Measurements from ENCODE around the gene TMEM156.

The TMEM156 gene

GRCh38 chr4:39051492-39051891 is 19.3 kb upstream of the TMEM156 start:
- no peak overlapping the region for H3K27ac ChIP-seq (ENCODE audit: extremely low read depth, low read depth, low read length)
- no peaks in the 10 kb centered on the region for H3K36me3 ChIP-seq (ENCODE audit: control insufficient read depth in 2 of 2, insufficient read depth in 1 of 2, low read length in 2 of 2)
- 0 out of 2 replicates have a peak, but pooled peaks have one; percentile 14 for TF ChIP-seq ZNF335 (tag by site-specific recombination; conservative IDR thresholded peaks at IDR 0.05)
- TF ChIP-seq ZNF341 (tag by site-specific recombination; IDR thresholded peaks at IDR 0.05; ENCODE audit: low read depth) = no peak
- no peak for TF ChIP-seq CTCF (tag by site-specific recombination; IDR thresholded peaks at IDR 0.05)
- TF ChIP-seq ZNF366 (tag by site-specific recombination; conservative IDR thresholded peaks at IDR 0.05) = no peak
- TF ChIP-seq BCL6B (tag by site-specific recombination; IDR thresholded peaks at IDR 0.05) = no peak
- peak; percentile 60 for TF ChIP-seq ZIC2 (tag by site-specific recombination; IDR thresholded peaks at IDR 0.05)
- TF ChIP-seq HOXC10 (CRISPR knock-in tag; IDR thresholded peaks at IDR 0.05) = no peak
- TF ChIP-seq SETDB1 (IDR thresholded peaks at IDR 0.05; ENCODE audit: insufficient read length, low read length) = no peak
- H3K9me3 ChIP-seq (ENCODE audit: control insufficient read depth, insufficient read depth, low read depth, low read length) = no peaks in the 10 kb centered on the region
- CTCF ChIA-PET = interaction anchor here (0.7 to 1.8 kb wide), 3 partner anchors 10 to 1083 kb away, joined by 3 to 7 read pairs (median 4); no protein-coding TSS in a partner anchor
- no peaks in the 10 kb centered on the region for H3K4me1 ChIP-seq (ENCODE audit: control insufficient read depth, insufficient read depth, low read length)
- POLR2A ChIA-PET = interaction anchor here (0.5 kb wide), 1 partner anchor 461 kb away, joined by 3 read pairs; no protein-coding TSS in a partner anchor
- no peak overlapping the region for H3K4me3 ChIP-seq (ENCODE audit: low read depth, low read length)

- H3K27ac ChIP-seq (ENCODE audit: extremely low read depth, low read depth, low read length) = no peak overlapping the region
- CTCF ChIA-PET = interaction anchor here (0.6 to 1.8 kb wide), 2 partner anchors 11 to 291 kb away, joined by 3 to 4 read pairs; no protein-coding TSS in a partner anchor
- no peak overlapping the region for H3K4me3 ChIP-seq (ENCODE audit: low read depth, low read length)
- no peaks in the 10 kb centered on the region for H3K36me3 ChIP-seq (ENCODE audit: control insufficient read depth in 2 of 2, insufficient read depth in 1 of 2, low read length in 2 of 2)
- POLR2A ChIA-PET = no interaction called here
- no peaks in the 10 kb centered on the region for H3K4me1 ChIP-seq (ENCODE audit: control insufficient read depth, insufficient read depth, low read length)
- H3K9me3 ChIP-seq (ENCODE audit: control insufficient read depth, insufficient read depth, low read depth, low read length) = no peaks in the 10 kb centered on the region
- TF ChIP-seq ZNF354C (tag by site-specific recombination; IDR thresholded peaks at IDR 0.05; ENCODE audit: borderline replicate concordance, low read depth) (no peak), ZNF19 (tag by site-specific recombination; IDR thresholded peaks at IDR 0.05; ENCODE audit: low read depth) (no peak), PRDM10 (tag by site-specific recombination; IDR thresholded peaks at IDR 0.05) (no peak), ZFP37 (tag by site-specific recombination; IDR thresholded peaks at IDR 0.05) (no peak), ZNF792 (tag by site-specific recombination; IDR thresholded peaks at IDR 0.05) (no peak), ZNF658 (tag by site-specific recombination; IDR thresholded peaks at IDR 0.05) (no peak), ZNF501 (tag by site-specific recombination; IDR thresholded peaks at IDR 0.05) (no peak), ZNF621 (tag by site-specific recombination; IDR thresholded peaks at IDR 0.05) (no peak), ZNF571 (tag by site-specific recombination; IDR thresholded peaks at IDR 0.05) (no peak)
These were observed 18.4 kb upstream of the TMEM156 start for GRCh38 chr4:39050590-39050989.
